ENCODE data around the gene DGUOK.
A peak's percentile ranks its signal among the peaks of the same experiment; 100 is the strongest.
"Not testable (repeated sequence)": the region's sequence is repeated elsewhere in the genome, so short reads cannot be mapped to it uniquely, and the experiment has no call there.

DGUOK gene

DNA sequence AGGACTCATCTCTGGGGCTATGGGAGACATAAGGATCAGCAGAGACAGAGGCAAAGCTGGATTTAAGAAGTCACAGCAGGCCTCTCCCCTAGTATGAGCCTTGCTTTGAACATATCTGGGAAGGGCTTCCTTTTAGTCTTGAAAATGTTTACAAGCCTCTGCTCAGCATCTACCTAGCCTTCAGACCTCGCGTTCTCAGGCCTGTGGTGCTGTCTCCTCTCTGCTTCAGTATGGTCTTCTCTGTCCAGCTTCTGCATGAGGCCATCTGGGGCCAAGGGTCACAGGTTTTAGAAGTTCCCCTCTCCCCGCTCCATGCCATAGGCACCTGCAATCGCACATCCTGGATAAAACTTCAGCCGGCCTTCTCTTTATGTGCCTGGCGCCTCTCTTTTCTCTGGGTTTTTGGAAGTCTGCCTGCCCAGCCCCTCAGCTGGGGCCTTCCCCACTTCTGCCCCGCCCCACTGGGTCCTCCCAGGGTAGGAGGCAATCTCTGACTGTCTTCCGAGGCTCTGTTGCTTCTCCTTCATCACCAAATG is 26.8 kb upstream of the DGUOK start:
- DNase-seq: no peak

DNA sequence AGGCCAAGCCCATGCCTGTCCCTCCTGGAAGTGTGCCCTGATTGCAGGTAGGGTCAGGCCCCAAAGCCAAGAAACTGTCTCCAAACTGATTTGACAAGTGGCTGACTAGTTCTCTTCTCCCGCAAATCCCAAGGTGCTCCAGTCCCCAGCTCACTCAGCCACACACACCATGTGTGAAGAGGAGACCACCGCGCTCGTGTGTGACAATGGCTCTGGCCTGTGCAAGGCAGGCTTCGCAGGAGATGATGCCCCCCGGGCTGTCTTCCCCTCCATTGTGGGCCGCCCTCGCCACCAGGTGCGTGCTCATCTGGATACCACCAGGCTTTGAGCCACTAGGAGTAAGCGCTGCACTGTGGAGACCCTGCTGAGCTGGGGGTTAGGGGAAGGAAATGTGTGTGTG is 25.5 kb upstream of the DGUOK start:
- DNase-seq: no peak

DNA sequence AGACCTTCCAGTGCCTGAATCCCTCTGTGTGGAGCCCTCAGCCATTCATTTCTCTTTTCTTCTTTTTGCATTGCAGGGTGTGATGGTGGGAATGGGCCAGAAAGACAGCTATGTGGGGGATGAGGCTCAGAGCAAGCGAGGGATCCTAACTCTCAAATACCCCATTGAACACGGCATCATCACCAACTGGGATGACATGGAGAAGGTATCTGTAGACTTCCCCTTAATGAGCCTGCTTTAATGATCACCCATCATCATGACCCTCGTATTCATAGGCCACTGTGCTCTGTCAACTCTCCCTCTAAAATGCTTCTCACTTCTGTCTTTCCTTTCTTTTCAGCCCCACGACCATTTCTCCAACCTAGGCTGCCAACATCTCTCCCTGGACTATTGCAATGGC is 24.4 kb upstream of the DGUOK start:
- DNase-seq: no peak

DNA sequence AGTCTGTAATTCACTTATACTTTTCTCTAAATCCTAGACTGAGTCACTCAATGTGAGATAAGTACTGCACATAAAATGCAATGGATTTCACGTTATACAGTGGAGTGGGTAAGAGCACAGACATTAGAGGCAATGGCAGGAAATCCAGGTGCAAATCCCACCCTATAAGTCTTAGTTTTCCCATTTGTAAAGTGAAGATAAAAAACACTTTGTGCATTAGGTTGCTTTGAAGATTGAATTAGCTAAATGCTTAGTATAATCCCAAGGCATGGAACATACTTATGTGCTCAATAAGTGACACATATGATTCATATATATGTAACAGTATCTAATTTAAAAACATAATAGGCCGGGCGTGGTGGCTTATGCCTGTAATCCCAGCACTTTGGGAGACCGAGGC is 23.4 kb upstream of the DGUOK start:
- DNase-seq: no peak

DNA sequence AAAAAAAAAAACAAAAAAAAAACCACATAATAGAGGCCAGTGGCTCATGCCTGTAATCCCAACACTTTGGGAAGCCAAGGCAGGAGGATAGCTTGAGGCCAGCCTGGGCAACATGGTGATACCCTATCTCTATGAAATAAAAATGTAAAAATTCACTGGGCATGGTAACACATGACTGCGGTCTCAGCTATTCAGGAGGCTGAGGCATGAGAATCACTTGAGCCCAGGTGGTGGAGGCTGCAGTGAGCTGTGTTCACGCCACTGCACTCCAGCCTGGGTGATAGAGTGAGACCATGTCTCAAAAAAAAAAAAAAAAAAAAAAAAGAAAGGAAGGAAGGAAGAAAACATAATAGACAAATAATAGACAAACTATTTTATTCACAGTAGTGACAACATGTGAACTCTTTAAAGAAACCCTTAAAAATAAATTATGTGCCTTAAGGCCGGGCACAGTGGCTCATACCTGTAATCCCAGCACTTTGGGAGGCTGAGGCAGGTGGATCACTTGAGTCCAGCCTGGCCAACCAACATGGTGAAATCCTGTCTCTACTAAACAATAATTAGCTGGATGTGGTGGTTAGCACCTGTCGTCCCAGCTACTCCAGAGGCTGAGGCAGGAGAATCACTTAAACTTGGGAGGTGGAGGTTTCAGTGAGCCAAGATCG is 22.6 kb upstream of the DGUOK start:
- not testable (repeated sequence) for DNase-seq

DNA sequence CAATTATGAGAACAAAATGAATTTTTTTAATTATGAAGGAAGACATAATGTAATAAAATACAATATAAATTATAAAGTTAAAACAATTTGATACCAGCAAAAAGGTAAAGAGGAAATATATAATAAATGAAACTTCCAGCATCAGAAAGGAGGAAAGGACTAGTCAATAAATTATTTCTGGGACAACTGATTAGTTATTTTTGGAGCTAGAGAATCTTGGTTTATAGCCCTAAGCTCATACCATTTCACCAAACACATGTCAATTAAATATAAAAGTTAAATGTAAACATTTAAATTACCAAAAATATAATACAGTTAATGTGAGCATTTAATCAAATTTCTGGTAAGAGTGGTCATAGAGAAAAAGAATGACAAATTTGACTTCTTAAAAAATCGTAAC is 21.7 kb upstream of the DGUOK start:
- no peak for DNase-seq

DNA sequence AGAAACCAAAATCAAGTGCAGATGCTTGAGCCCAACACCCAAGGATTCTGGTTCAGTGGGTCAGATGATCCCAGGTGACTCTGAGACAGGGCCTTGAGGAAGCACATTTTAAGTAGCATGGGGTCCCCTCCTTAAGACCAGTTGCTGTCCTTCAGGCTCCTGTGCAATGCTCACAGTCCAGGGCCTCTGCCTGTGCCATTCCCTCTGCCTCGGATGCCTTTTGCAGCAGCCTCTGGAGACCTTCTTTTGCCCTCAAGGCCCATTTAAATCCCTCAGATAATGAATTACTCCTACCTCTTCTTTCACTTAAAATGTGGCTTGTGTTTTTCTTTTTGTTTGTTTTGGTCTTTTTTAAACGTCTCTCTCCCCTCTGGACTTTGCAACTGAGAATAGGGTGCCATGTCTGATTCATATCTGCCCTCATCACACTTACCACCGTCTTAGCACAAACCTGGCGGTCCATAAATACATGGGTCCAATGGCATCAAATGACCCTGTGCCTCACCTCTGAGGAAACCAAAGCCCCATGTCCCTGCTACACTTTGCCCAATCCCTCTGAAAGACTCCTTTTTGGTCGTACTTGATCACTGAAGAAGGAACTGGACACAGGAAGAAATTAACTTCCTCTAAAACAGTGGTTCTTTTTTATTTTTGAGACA is 19.7 kb upstream of the DGUOK start:
- no peak for DNase-seq

DNA sequence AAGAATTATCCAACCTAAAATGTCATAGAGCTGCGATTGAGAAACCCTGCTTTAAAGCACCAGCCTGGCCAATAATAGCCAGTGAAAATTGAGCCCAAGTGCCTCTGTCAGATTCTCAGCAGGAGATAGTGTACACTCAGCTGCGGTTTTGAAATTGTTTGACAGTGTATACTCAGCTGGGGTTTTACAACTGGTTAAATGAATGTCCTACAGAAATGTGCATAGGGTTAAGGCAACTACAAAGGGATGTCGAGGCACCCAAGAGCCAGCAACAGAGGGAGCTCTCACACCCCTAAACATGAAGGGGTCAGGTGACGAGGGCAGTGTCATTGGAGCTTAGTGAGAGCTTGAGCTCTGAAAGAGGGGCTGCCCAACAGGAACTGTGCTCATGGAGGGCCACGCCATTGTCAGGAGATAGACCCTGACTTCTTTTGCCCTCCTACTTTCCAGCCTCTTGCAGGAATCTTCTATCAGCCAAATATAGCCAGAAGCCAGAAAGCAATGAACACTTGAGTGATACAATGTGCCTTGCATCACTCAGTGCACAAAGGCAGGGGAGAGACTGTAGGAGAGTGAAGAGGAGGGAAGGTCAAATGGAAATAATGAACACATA is 18.7 kb upstream of the DGUOK start:
- peak in 7 of 51 donors; percentile 3 to 27 (median 10) for DNase-seq

DNA sequence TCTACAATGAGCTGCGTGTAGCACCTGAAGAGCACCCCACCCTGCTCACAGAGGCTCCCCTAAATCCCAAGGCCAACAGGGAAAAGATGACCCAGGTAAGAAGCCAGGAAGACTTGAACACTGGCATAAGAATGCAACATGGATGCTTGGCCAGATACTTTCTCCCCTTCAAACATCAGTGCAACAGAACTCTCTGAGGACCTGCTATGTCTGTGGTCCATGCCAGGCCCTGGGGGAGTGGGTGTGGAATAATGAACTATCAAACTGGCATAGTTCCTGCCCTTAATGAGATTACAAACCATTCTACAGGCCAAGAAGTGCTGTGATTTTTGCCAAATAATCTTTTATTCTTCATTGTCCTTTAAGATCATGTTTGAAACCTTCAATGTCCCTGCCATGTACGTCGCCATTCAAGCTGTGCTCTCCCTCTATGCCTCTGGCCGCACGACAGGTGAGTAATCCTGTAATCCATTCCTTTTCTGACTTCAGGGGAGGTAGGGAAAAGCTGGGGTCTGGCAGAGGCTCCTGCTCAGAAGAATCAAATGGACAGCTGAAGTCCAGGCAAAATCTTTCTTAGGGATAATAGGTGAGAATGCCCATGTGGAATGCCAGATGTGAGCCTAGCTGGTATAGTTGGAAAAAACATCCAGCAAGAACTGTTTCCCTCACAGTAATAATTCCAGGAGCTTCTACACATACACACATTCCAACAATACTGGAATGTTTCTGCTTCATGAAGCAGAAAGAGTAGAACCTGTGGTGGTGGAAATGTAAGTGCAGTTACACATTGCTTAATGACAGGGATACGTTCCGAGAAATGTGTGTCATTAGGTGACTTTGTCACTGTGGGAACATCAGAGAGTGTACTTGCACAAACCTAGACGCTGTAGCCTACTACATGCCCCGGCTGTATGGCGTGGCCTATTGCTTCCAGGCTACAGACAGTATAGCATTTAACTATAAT is 17.7 kb upstream of the DGUOK start:
- DNase-seq: no peak

DNA sequence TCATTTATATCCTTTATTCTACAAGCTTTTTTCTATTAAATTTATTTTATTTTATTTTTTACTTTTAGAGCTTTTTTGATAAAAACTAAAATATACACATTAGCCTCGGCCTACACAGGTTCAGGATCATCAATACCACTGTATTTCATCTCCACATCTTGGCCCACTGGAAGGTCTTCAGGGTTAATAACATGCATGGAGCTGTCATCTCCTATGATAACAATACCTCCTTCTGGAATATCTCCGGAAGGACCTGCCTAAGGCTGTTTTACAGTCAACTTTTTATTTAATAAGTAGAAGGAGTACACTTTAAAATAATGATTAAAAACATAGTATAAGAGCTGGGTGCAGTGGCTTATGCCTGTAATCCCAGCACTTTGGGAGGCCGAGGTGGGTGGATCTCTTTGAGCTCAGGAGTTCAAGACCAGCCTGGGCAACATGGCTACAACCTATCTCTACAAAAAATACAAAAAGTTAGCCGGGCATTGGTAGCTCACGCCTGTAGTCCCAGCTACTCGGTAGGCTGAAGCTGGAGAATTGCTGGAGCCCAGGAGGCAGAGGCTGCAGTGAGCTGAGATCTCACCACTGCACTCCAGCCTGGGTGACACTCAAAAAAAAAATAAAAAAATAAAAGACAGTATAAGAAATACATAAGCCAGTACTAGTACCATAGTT is 15.7 kb upstream of the DGUOK start:
- no peak for DNase-seq

DNA sequence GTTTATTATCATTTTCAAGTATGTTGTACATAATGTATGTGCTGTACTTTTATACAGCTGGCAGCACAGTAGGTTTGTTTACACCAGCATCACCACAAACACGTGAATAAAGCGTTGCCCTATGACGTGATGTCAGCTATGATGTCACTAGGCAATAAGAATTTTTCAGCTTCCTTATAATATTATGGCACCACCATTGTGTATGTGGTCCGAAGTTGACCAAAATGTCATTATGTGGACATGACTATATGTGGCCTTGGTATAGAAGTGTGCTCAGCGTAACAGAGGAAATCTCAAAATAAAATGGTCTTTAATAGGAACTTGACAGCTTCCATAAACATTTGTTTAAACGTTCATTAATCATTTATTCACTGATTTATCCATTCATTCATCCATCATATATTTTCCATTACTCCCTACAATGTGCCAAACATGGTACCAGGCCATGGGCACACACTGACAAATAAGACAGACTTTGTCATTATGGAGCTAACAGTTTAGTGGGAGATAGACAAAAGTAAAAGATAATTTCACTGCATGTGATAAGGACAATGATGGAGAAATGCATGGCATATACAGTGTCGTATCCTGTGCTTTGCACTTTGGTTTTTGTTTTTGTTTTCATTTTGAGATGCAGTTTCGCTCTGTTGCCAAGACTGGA is 15.0 kb upstream of the DGUOK start:
- DNase-seq: no peak

DNA sequence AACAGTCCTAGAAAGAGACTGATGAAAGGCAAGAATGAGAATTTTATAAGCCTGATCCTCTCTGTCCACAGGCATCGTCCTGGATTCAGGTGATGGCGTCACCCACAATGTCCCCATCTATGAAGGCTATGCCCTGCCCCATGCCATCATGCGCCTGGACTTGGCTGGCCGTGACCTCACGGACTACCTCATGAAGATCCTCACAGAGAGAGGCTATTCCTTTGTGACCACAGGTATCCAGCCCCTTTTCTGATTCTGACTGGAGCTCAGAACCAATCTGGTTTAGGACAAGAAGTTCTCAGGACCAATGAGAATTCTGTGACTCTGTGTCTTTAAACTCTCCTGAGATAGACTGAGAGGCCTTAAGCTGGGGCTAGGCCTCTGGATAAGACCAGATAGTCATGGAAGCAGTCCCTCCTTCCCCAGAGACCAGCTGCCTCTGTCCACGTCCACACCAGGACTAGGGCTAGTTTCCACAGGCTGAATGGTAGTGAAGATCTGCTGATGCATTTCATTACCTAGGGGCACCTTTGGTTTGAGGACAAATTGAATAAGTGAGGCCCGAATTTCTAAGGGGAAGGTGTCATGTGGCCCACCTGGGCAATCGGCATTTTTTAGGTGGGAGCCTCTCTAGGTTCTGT is 13.1 kb upstream of the DGUOK start:
- DNase-seq: no peak

DNA sequence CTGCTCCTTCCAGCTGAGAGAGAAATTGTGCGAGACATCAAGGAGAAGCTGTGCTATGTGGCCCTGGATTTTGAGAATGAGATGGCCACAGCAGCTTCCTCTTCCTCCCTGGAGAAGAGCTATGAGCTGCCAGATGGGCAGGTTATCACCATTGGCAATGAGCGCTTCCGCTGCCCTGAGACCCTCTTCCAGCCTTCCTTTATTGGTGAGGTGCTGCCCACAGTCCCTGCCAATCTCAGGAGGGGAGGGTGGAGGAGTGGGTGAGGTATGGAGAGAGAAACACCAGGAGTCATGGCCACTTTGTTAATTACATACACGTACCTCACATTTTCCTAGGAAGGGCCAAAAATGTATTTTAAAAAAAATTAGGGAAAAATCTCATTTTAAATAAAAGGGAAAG is 12.0 kb upstream of the DGUOK start:
- no peak for DNase-seq

DNA sequence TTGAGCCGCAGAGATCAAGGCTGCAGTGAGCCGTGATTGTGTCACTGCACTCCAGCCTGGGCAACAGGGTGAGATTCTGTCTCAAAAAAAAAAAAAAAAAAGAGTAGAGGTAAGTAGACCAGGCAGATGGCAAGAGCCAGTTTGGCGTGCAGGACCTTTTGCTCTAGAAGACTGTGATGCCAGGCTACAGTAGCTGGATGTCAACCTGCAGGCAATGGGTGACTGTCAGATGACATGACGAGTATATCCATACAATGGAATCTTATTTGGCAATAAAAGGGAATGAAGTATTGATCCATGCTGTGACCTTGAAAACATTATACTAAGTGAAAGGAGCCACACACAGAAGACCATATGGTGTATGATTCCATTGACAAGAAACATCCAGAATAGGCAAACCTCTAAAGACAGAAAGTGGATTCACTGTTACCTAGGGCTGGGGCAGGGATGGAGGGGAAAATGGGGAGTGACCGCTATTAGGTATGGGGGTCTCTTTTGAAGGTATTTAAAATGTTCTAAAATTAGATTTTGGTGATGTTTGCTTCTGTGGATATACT is 11.2 kb upstream of the DGUOK start:
- no peak for DNase-seq

DNA sequence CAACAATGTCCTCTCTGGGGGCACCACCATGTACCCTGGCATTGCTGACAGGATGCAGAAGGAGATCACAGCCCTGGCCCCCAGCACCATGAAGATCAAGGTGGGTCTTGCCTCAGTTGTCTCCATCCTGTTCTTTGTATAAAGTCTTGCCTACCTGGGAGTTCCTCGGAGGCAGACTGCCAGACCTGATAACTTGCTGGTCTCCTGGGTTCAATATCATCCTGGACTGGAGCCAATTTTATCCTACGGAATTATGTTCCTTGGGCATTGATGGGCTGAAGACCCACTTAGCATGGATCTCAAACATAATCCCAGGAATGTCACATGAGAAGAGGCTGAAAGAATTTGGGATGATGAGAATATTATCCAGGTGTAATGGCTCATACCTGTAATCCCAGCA is 10.0 kb upstream of the DGUOK start:
- no peak for DNase-seq

DNA sequence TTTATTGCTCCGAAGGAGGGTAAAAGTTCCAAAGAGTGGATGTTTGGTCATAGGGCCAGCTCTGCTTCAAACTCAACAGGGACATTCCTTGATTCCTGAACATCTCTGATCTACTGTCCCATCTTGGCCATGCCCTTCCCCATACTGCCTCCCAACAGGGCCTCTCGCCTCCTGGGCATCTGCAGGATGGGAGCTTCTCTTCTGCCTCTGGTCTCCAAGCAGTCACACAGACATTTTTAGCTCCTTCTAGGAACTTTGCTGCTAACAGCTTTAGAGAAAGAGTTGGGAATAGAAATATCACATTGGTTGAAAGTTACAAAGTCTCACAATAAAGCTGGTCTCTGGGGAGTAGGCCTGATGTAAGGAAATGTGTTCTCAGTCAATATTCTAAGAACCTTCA is 9.4 kb upstream of the DGUOK start:
- no peak for DNase-seq

DNA sequence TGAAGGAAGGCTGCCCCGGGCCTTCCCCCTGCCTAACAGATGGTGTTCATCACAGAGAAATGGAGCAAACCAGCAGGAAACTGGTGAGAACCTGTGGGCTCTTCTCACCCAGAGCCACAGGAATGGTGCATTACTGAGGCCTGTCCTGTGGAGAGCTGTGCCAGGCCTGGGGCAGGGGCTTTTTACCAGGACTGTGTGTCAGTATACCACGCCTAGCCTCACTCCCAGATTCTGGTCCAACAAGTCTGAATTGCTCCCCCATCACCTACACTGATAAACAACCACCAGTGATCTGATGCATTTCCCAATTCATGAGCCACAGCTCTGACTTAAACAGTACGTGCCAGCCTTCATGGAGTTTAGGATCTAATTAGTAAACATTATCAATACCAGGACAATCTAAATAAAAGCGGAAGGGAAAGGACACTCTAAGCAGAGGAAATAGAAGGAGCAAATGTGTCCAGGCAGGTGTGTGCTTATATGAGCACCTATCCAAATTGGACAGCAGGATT is 8.9 kb upstream of the DGUOK start:
- DNase-seq: no peak

DNA sequence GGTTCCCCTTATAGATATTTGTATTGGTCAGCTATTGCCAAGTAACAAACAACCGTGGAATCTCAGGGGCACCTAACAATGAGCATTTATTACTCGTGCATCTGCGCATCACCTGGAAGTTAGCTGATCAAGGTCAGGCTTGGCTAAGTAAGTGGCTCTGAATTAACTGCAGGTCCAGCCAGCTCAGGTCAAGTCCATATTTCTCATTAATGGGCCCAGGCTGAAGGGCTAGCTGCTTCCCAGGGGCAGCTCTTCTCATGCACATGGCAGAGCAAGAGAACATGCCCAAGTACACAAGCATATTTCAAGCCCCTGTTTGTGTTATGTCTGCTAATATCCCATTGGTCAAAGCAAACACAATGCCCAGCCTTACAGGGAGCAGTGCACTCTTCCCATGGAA is 7.8 kb upstream of the DGUOK start:
- DNase-seq: no peak

DNA sequence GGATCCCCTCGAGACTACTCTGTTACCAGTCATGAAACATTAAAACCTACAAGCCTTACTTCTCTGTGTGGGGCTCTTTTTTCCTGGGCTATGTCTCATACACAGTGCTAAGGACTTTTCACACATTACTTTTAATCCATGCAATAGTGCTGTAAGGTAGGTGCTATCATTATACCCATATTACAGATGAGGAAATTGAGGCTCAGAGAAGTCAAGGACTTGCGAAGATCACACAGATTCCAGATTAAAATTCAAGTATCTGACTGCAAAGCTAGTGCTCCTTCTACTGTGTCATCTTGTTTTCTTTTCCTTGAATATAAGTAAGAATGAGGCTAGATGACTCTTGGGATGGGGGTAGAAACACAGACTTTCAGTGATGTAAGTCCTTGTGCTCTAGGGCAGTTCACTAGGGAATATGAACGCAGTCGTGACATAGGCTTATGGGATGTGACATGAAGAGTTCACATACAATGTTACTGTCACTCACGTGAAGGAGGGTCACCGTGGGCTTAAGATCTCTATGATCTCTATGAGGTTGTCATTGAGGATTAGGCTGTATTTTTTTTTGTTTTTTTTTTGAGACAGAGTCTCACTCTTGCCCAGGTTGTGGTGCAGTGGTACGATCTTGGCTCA is 7.0 kb upstream of the DGUOK start:
- no peak for DNase-seq

Measured in hypothalamus (tissue), 51 donors.